Left renal pelvis (tissue), 4 donors: Measurements from ENCODE around the gene GAD1. TPM values are rescaled to one million over a fixed set of nuclear protein-coding genes. Genes with fewer than 3 reads are reported as not detected.

ENCODE experiments used
- DNase-seq, 4 donors: peaks; one replicate each; pipeline ENCODE4 v3.0.0-alpha.2; 2013; ENCODE audit warnings: low read depth in 4 of 4, low spot score in 3 of 4
- polyA plus RNA-seq, 4 donors: library from polyadenylated mRNA; unstranded; fragments of 120-200 nt; gene quantifications; one replicate each; pipeline ENCODE4 v1.2.1, GENCODE V29; 2013; ENCODE audit not compliant: insufficient read length in 4 of 4

GAD1 gene
- polyA plus RNA-seq, 4 donors: 0.43 to 2.3 (median 0.59) TPM

- DNase-seq: no peak
These were observed 70.8 kb downstream of the GAD1 start for GRCh38 chr2:170887496-170887895.

GRCh38 chr2:170887896-170888295 is 71.2 kb downstream of the GAD1 start:
- no peak for DNase-seq

DNA sequence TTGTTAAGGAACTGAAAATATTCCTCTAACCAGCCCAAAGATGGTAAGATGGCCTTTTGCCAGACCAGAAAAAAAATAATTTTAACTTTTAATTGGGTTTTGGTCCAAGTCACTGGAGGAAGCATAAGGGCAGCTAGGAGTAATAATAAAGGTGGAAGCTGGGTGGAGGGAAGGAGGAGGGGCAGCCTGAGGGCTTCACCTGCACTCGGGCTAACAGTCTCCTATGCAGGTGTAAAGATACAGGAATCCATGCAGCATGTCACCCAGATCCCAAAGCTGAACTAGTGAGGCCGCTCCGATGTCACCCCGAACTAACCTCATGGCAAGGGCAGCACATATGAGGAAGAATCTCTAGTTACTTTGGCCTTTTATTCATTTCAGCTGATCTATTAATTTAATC is 75.2 kb downstream of the GAD1 start:
- DNase-seq: no peak

DNA sequence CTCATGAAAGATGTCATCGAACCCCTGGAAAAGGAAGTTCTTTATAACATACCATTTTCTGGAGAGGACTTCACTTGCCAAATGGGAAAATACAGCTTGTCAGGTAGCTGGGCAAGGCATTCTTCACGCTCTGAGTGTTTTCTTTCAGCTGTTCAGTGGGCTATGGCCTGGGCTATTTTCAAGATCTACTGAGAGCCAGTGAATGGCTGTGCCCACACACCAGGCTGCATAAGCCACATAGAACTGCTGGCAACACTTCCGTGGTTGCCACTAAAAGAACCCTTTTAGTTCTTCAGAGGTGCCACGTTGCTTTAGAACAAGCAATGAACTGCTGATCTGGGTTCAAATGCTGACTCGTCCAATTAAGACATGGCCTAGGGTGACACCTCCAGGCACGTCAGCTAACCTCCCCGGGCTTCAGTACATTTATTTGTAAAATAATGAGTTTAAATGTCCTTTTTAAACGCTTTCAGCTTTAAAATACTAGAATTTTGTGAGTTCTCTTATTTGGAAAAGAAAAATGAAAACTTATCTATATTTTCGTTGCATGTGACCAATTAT is 75.8 kb downstream of the GAD1 start:
- no peak for DNase-seq

DNA sequence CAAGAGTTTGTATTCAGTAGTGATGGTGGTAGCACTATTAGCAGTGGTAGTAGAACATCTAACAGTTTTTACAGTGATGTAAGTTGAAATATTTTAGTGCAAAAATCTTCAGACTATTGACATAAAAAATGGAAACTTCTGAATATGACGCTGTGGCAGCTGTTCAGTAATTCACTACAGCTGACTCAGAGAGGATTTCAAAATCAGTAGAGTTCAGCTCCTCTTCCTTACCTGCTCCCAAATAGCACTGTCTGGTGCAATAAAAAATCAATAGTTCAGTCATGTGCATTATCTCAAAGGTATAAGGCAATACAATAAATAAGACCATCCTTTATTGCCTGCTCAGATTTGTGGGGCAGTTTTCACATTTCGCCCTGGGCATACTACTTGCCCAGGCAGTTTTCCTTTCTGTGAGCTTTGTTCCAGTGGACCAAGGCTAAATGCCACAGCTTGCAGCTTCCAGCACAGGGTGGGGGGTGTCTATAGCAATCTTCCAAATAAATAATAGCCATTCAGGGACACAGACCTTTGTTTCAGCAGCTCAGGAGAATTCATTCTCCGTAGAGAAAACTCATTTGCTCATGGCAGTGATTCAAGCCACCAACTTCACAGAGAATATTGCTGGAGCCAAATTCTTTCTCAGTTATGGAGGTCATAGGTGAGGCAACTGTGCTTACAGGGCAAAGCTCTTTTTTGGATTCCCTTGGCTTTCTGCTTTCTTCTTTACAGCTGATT is 78.5 kb downstream of the GAD1 start:
- no peak for DNase-seq

DNA sequence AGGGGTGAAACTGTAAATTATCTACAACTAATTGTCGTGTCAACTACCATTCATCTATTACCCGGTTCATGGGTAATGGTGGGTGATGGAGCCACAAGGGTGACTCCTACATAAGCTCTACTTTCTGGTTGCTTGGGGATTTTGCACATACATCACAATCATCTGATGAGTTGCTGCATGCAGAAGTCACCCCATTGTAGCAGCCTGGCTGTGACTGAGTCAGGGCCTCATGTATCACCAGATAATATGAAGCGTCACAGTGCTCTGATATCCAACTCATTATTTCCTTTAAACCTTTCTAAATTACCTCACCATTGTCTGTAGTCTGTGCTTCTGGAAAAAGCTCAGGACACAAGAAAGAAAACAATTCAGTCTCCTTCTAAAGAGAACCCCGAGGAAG is 79.9 kb downstream of the GAD1 start:
- DNase-seq: no peak

- DNase-seq: no peak
These were observed 80.4 kb downstream of the GAD1 start for GRCh38 chr2:170897108-170897507.

DNA sequence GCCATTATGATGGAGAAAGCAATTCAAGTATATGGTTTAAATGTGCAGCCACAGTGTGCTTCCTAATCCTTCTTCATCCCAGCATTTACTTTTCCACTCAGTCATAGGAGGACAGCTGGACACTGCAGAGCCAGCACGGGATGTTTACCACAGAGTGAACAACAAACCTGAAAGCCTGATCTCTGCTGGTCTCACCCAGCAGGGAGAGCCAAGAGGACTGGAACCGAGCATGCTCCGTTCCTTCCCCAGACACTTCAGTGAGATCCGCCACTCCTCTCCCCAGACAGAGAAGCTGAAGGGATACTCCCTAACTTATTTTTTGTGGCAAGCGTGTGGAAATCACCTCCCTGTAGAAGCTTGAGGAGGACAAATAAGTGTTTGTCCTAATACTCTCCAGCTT is 89.2 kb downstream of the GAD1 start:
- no peak for DNase-seq

Other genes with a start within 250 kb of the GAD1 start
- under 1 TPM in 3 of 4 donors, not detected in 1; 0.53 to 0.80 (median 0.66) TPM for gene SP5, start 101.5 kb upstream of the GAD1 start, polyA plus RNA-seq
- gene ERICH2, start 46.5 kb upstream of the GAD1 start, polyA plus RNA-seq: 1 to 10 TPM in 3 of 4 donors, not detected in 1; 2.0 to 3.6 (median 2.1) TPM
- 100 to 1,000 TPM in 1 of 4 donors, 10 to 100 TPM in 3; 77.0 to 104 (median 88.3) TPM for gene GORASP2, start 112.4 kb downstream of the GAD1 start, polyA plus RNA-seq